H9 (cell line): Measurements from ENCODE around the gene SLC17A9. TPM values are rescaled to one million over a fixed set of nuclear protein-coding genes. Genes with fewer than 3 reads are reported as not detected.

Experiments used
- DNase-seq: peaks from one replicate; pipeline ENCODE4 v3.0.0-alpha.2; 2017
- H2AFZ ChIP-seq: one replicate; pipeline ENCODE4 v1.6.1; 2013; ENCODE audit warnings: mild to moderate bottlenecking, low read length, control low read depth, moderate library complexity
- H2AK5ac ChIP-seq: 2 replicates; pipeline ENCODE4 v1.6.1; 2013; ENCODE audit warnings: low read length, control low read depth, mixed read lengths; ENCODE audit not compliant: insufficient read length
- H2BK120ac ChIP-seq: one replicate; pipeline ENCODE4 v1.6.1; 2013; ENCODE audit warnings: low read depth, mild to moderate bottlenecking, low read length, control low read depth, inconsistent platforms; ENCODE audit not compliant: poor library complexity, severe bottlenecking
- H2BK12ac ChIP-seq: 2 replicates; pipeline ENCODE4 v1.6.1; 2013; ENCODE audit warnings: low read length, control low read depth, mixed read lengths, low read depth; ENCODE audit not compliant: insufficient read length
- H2BK15ac ChIP-seq: 2 replicates; pipeline ENCODE4 v1.6.1; 2013; ENCODE audit warnings: low read depth, low read length, control low read depth
- H2BK20ac ChIP-seq: one replicate; pipeline ENCODE4 v1.6.1; 2013; ENCODE audit warnings: low read depth, mild to moderate bottlenecking, low read length, control low read depth, inconsistent platforms; ENCODE audit not compliant: poor library complexity, severe bottlenecking
- H2BK5ac ChIP-seq: 2 replicates; pipeline ENCODE4 v1.6.1; 2013; ENCODE audit warnings: low read length, control low read depth, mixed read lengths; ENCODE audit not compliant: insufficient read length
- H3K14ac ChIP-seq: 2 replicates; pipeline ENCODE4 v1.6.1; 2013; ENCODE audit warnings: low read length, control low read depth; ENCODE audit not compliant: insufficient read depth
- H3K18ac ChIP-seq: 2 replicates; pipeline ENCODE4 v1.6.1; 2013; ENCODE audit warnings: low read depth, mild to moderate bottlenecking, mixed read lengths, low read length, control low read depth; ENCODE audit not compliant: insufficient read length
- H3K23ac ChIP-seq: 2 replicates; pipeline ENCODE4 v1.6.1; 2013; ENCODE audit warnings: low read length, control low read depth, mixed read lengths, low read depth; ENCODE audit not compliant: insufficient read length
- H3K23me2 ChIP-seq: 2 replicates; pipeline ENCODE4 v1.6.1; 2013; ENCODE audit warnings: low read depth, mild to moderate bottlenecking, mixed read lengths, low read length, control low read depth; ENCODE audit not compliant: insufficient read length, poor library complexity, severe bottlenecking
- H3K27ac ChIP-seq: 2 replicates; pipeline ENCODE4 v1.5.1; 2013; ENCODE audit warnings: low read length, control low read depth, mixed read lengths, low read depth; ENCODE audit not compliant: insufficient read length
- H3K27me3 ChIP-seq: 2 replicates; pipeline ENCODE4 v1.6.1; 2013; ENCODE audit warnings: low read length, control low read depth, inconsistent platforms; ENCODE audit not compliant: insufficient read depth
- H3K4ac ChIP-seq: 2 replicates; pipeline ENCODE4 v1.6.1; 2013; ENCODE audit warnings: low read depth, mild to moderate bottlenecking, control low read depth, inconsistent platforms, low read length, moderate library complexity
- H3K4me1 ChIP-seq: 2 replicates; pipeline ENCODE4 v1.6.1; 2013; ENCODE audit warnings: low read length, control low read depth, inconsistent platforms; ENCODE audit not compliant: insufficient read depth
- H3K4me2 ChIP-seq: 2 replicates; pipeline ENCODE4 v1.6.1; 2013; ENCODE audit warnings: low read length, control low read depth, mixed read lengths; ENCODE audit not compliant: insufficient read length, insufficient read depth
- H3K56ac ChIP-seq: 2 replicates; pipeline ENCODE4 v1.6.1; 2013; ENCODE audit warnings: low read depth, mild to moderate bottlenecking, mixed read lengths, low read length, control low read depth; ENCODE audit not compliant: insufficient read length
- H3K79me1 ChIP-seq: 2 replicates; pipeline ENCODE4 v1.6.1; 2013; ENCODE audit warnings: low read depth, mild to moderate bottlenecking, moderate library complexity, low read length, control low read depth, inconsistent platforms; ENCODE audit not compliant: insufficient read depth, poor library complexity, severe bottlenecking
- H3K79me2 ChIP-seq: 2 replicates; pipeline ENCODE4 v1.6.1; 2013; ENCODE audit warnings: low read length, control low read depth, inconsistent platforms; ENCODE audit not compliant: insufficient read depth
- H3K9ac ChIP-seq: 2 replicates; pipeline ENCODE4 v1.6.1; 2013; ENCODE audit warnings: low read length, control low read depth, mixed read lengths; ENCODE audit not compliant: insufficient read length; ENCODE audit errors: extremely low read depth
- H3K9me3 ChIP-seq: one replicate; pipeline ENCODE4 v1.6.1; 2013; ENCODE audit warnings: low read depth, low read length, inconsistent platforms; ENCODE audit not compliant: control insufficient read depth
- H3T11ph ChIP-seq: one replicate; pipeline ENCODE4 v1.6.1; 2013; ENCODE audit warnings: mild to moderate bottlenecking, low read length, control low read depth, inconsistent platforms
- H4K20me1 ChIP-seq: one replicate; pipeline ENCODE4 v1.6.1; 2013; ENCODE audit not compliant: control insufficient read depth, insufficient read length, insufficient read depth
- H4K5ac ChIP-seq: 2 replicates; pipeline ENCODE4 v1.6.1; 2013; ENCODE audit warnings: low read depth, mild to moderate bottlenecking, mixed read lengths, low read length, control low read depth; ENCODE audit not compliant: insufficient read length
- H4K8ac ChIP-seq: replicated peaks from 2 replicates; pipeline ENCODE4 v1.6.1; 2013; ENCODE audit warnings: low read length, control low read depth, mixed read lengths, low read depth; ENCODE audit not compliant: insufficient read length
- H4K91ac ChIP-seq: 2 replicates; pipeline ENCODE4 v1.6.1; 2013; ENCODE audit warnings: low read depth, mild to moderate bottlenecking, moderate library complexity, mixed read lengths, low read length, control low read depth; ENCODE audit not compliant: insufficient read length
- H3K27ac Mint-ChIP-seq, 3 experiments: 2 replicates in 2 of 3; 3 replicates in 1 of 3; pipeline ENCODE4 v1.8.0; 2020 to 2021; ENCODE audit warnings: mixed read lengths in 3 of 3, mild to moderate bottlenecking in 1 of 3, moderate library complexity in 1 of 3
- H3K27me3 Mint-ChIP-seq: 2 replicates; pipeline ENCODE4 v1.8.0; 2021; ENCODE audit warnings: low read depth, mild to moderate bottlenecking, moderate library complexity, mixed read lengths
- H3K36me3 Mint-ChIP-seq, 3 experiments: 2 replicates in 2 of 3; 3 replicates in 1 of 3; pipeline ENCODE4 v1.8.0; 2020 to 2021; ENCODE audit warnings: low read depth in 3 of 3, mixed read lengths in 3 of 3; ENCODE audit not compliant: insufficient read depth in 1 of 3
- H3K4me1 Mint-ChIP-seq, 2 experiments: 2 replicates each; pipeline ENCODE4 v1.8.0; 2020; ENCODE audit warnings: mixed read lengths in 2 of 2
- H3K4me3 Mint-ChIP-seq, 2 experiments: 2 replicates in 1 of 2; 3 replicates in 1 of 2; pipeline ENCODE4 v1.8.0; 2020 to 2021; ENCODE audit warnings: mild to moderate bottlenecking in 2 of 2, mixed read lengths in 2 of 2, moderate library complexity in 1 of 2
- H3K9me3 Mint-ChIP-seq, 2 experiments: 2 replicates in 1 of 2; 3 replicates in 1 of 2; pipeline ENCODE4 v1.8.0; 2020; ENCODE audit warnings: mild to moderate bottlenecking in 2 of 2, mixed read lengths in 2 of 2, moderate library complexity in 1 of 2
- WGBS: extraction: QIAGEN DNeasy Blood & Tissue Kit; methylation state at CpG from one replicate; pipeline ENCODE4 v1.1.7; 2013; ENCODE audit warnings: missing lambda C conversion rate, low lambda C conversion rate, mixed read lengths; ENCODE audit not compliant: insufficient read length; ENCODE audit errors: extremely low coverage; 5-methylcytosine and 5-hydroxymethylcytosine counted together
- total RNA-seq: library from RNA; stranded (reverse); gene quantifications from 2 replicates; pipeline ENCODE4 v1.2.1, GENCODE V29; 2021
- TF ChIP-seq, protein P1 (sequence below): fragments of 200-600 bp; sonication (generic); conservative IDR thresholded peaks from 3 replicates; pipeline ENCODE4 v1.8.0; 2021; ENCODE audit warnings: antibody characterized with exemption, mild to moderate bottlenecking

SLC17A9 gene
- total RNA-seq, 1 experiment from 2014 or later = 20.9 TPM

DNA sequence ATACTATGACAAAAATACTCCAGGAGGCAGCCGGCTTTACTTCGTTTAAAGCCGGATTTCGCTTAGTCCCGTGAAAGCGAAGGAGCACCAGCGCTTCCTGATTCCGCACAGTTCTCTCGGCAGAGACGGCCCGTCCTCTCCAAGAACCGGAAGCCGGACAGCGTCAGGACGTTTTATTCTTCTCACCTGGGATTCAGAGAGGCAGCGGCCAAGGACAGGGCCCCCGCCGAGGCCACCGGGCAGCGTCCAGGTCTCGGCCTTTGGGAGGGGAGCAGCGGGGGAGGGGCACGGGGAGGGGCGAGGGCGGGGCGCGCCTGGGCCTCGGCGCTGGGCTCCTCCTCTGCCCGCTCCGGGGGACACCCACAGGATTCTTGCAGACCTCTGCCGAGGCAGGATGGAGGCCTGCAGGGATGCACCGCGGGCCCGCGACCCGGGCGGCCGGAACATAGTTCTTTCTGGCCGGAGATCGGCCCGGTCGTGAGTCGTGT lies 23.4 kb upstream of the SLC17A9 start:
- peaks cover 63% of the 10 kb centered on the region for H3K79me2 ChIP-seq
- H3K4me1 Mint-ChIP-seq = peaks cover 61 to 62% of the 10 kb centered on the region in 2 experiments
- peak; percentile 96 for DNase-seq
- H2AK5ac ChIP-seq = no peak overlapping the region
- H3K9me3 ChIP-seq = no peaks in the 10 kb centered on the region
- H3K14ac ChIP-seq = no peak overlapping the region; the same call in none of the 2 replicates
- peaks cover 4 to 10% (median 4%) of the 10 kb centered on the region in 3 experiments for H3K36me3 Mint-ChIP-seq
- peak overlapping the region; percentile 90 for H3K4me2 ChIP-seq
- WGBS = no CpG with 5 or more reads among the region's 44 CpGs
- H3T11ph ChIP-seq = no peak overlapping the region
- H4K8ac ChIP-seq = no peak overlapping the region
- H4K20me1 ChIP-seq = peaks cover 6% of the 10 kb centered on the region
- peak overlapping the region; percentile 92 to 97 for H3K4me3 Mint-ChIP-seq
- no peak overlapping the region for H2BK15ac ChIP-seq
- no peak overlapping the region for H3K56ac ChIP-seq
- no peak overlapping the region for H2BK120ac ChIP-seq
- no peaks in the 10 kb centered on the region for H3K79me1 ChIP-seq
- peaks cover 11% of the 10 kb centered on the region for H3K4me1 ChIP-seq
- H4K5ac ChIP-seq = no peak overlapping the region
- no peaks in the 10 kb centered on the region for H3K27me3 ChIP-seq
- H4K91ac ChIP-seq = no peak overlapping the region
- H3K9ac ChIP-seq = peak overlapping the region; percentile 62
- H2AFZ ChIP-seq = no peak overlapping the region
- no peaks in the 10 kb centered on the region for H3K27me3 Mint-ChIP-seq
- H3K27ac Mint-ChIP-seq = peak overlapping the region; percentile 92 to 97 (median 96)
- H2BK12ac ChIP-seq = no peak overlapping the region
- H2BK5ac ChIP-seq = no peak overlapping the region
- H2BK20ac ChIP-seq = no peak overlapping the region
- H3K9me3 Mint-ChIP-seq = no peaks in the 10 kb centered on the region
- H3K23ac ChIP-seq = no peak overlapping the region
- peak overlapping the region; percentile 99 for H3K27ac ChIP-seq
- TF ChIP-seq, protein P1, sequence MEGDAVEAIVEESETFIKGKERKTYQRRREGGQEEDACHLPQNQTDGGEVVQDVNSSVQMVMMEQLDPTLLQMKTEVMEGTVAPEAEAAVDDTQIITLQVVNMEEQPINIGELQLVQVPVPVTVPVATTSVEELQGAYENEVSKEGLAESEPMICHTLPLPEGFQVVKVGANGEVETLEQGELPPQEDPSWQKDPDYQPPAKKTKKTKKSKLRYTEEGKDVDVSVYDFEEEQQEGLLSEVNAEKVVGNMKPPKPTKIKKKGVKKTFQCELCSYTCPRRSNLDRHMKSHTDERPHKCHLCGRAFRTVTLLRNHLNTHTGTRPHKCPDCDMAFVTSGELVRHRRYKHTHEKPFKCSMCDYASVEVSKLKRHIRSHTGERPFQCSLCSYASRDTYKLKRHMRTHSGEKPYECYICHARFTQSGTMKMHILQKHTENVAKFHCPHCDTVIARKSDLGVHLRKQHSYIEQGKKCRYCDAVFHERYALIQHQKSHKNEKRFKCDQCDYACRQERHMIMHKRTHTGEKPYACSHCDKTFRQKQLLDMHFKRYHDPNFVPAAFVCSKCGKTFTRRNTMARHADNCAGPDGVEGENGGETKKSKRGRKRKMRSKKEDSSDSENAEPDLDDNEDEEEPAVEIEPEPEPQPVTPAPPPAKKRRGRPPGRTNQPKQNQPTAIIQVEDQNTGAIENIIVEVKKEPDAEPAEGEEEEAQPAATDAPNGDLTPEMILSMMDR = no peak
- H3K4ac ChIP-seq = no peak overlapping the region
- H3K23me2 ChIP-seq = peaks cover 38% of the 10 kb centered on the region
- no peak overlapping the region for H3K18ac ChIP-seq
